ENCODE measurements around the gene TUBAL3. TPM values are rescaled to one million over a fixed set of nuclear protein-coding genes. Genes with fewer than 3 reads are reported as not detected.

TUBAL3 gene
- total RNA-seq, 1 experiment from 2014 or later = 0.19 TPM

DNA sequence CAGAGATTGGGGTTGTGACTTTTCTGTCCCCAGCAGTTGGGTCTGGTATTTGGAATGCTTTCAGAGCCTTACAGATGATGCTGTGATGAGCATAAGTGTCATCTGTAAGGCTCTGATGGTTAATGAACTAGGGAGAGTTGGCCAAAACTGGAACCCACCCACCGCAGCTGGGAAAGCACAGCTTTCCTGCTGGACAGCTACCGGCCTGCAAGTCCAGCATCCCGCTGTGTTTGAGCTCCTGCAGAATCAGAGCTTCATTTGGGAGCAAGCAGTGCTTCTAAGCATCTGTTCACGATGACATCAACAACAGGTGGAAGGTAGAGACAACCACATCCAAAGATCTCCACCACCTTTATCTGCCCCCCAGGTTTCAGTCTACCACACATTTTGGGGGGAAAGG, 28.2 kb downstream of the TUBAL3 start:
- POLR2A ChIA-PET (ENCODE audit: low non-redundant PET) = no interaction called here
- intact Hi-C loops (cut with micrococcal nuclease; ENCODE audit: unreplicated experiment) = no loop called here
- no peak for DNase-seq (ENCODE audit: low spot score)

DNA sequence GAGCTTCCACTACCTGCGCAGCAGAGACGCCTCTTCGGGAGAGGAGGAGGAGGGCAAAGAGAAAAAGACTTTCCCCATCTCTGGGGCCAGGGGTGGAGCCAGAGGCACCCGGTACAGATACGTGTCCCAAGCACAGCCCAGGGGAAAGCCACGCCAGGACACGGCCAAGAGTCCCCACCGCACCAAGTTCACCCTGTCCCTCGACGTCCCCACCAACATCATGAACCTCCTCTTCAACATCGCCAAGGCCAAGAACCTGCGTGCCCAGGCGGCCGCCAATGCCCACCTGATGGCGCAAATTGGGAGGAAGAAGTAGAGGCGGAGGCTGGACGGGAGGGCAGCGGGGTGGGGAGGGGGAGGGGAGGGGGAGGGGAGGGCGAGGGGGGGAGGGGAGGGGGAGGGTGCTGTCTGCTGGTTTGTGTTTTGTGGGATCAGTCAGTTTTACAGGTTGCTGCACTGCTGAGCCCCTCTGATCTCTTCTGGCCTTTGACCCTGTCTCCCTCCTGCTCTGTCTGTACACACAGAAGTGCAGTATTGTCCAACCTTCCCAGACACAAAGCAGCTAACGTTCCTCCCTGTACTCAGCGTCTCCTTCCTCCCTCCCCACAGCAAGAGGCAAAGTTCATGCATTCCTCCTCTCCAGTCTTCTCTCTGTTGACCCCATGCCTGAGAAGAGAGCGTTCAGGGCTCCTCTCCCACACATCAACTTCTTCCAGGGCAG, 30.6 kb downstream of the TUBAL3 start:
- intact Hi-C loops (cut with micrococcal nuclease; ENCODE audit: unreplicated experiment) = no loop called here
- Histone ChIP-seq H3K4me1 (ENCODE audit: insufficient read depth, low read length, poor library complexity, severe bottlenecking) (no peaks in the 10 kb centered on the region), H3K27me3 (replicated peaks; ENCODE audit: insufficient read depth, low read depth, low read length, poor library complexity) (no peaks in the 10 kb centered on the region), H3K4me3 (ENCODE audit: low read depth, low read length, poor library complexity, severe bottlenecking) (no peak overlapping the region), H3K36me3 (ENCODE audit: insufficient read depth, low read length, poor library complexity, severe bottlenecking) (no peaks in the 10 kb centered on the region), H3K27ac (ENCODE audit: low read depth, low read length, poor library complexity, severe bottlenecking) (no peak overlapping the region), H3K9me3 (ENCODE audit: low read depth, low read length, poor library complexity, severe bottlenecking) (no peaks in the 10 kb centered on the region)
- no peak for TF ChIP-seq EZH2 (IDR thresholded peaks at IDR 0.05; ENCODE audit: borderline replicate concordance, low read depth, low read length, poor library complexity, severe bottlenecking)
- TF ChIP-seq, protein P1, sequence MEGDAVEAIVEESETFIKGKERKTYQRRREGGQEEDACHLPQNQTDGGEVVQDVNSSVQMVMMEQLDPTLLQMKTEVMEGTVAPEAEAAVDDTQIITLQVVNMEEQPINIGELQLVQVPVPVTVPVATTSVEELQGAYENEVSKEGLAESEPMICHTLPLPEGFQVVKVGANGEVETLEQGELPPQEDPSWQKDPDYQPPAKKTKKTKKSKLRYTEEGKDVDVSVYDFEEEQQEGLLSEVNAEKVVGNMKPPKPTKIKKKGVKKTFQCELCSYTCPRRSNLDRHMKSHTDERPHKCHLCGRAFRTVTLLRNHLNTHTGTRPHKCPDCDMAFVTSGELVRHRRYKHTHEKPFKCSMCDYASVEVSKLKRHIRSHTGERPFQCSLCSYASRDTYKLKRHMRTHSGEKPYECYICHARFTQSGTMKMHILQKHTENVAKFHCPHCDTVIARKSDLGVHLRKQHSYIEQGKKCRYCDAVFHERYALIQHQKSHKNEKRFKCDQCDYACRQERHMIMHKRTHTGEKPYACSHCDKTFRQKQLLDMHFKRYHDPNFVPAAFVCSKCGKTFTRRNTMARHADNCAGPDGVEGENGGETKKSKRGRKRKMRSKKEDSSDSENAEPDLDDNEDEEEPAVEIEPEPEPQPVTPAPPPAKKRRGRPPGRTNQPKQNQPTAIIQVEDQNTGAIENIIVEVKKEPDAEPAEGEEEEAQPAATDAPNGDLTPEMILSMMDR (conservative IDR thresholded peaks at IDR 0.05; ENCODE audit: low read depth, low read length) = no peak
- ChIA-PET POLR2A (ENCODE audit: low non-redundant PET) (no interaction called here), CTCF (no interaction called here)
- no TSS peak for BruUV-seq (replicated peaks)
- no peak for DNase-seq (ENCODE audit: low spot score)

More for the DNA sequence above, 28.2 kb downstream of the TUBAL3 start:
- Histone ChIP-seq H3K9me3 (ENCODE audit: low read depth, low read length, poor library complexity, severe bottlenecking) (no peaks in the 10 kb centered on the region), H3K36me3 (ENCODE audit: insufficient read depth, low read length, poor library complexity, severe bottlenecking) (no peaks in the 10 kb centered on the region), H3K27ac (ENCODE audit: low read depth, low read length, poor library complexity, severe bottlenecking) (no peak overlapping the region), H3K4me3 (ENCODE audit: low read depth, low read length, poor library complexity, severe bottlenecking) (no peak overlapping the region), H3K27me3 (replicated peaks; ENCODE audit: insufficient read depth, low read depth, low read length, poor library complexity) (no peaks in the 10 kb centered on the region), H3K4me1 (ENCODE audit: insufficient read depth, low read length, poor library complexity, severe bottlenecking) (no peaks in the 10 kb centered on the region)
- no TSS peak for BruUV-seq (replicated peaks)
- no peak for TF ChIP-seq EZH2 (IDR thresholded peaks at IDR 0.05; ENCODE audit: borderline replicate concordance, low read depth, low read length, poor library complexity, severe bottlenecking)
- TF ChIP-seq, protein P1 (conservative IDR thresholded peaks at IDR 0.05; ENCODE audit: low read depth, low read length) = no peak
- CTCF ChIA-PET = interaction anchor here (0.6 kb wide), 1 partner anchor 15 kb away, joined by 6 read pairs; no protein-coding TSS in a partner anchor

DNA sequence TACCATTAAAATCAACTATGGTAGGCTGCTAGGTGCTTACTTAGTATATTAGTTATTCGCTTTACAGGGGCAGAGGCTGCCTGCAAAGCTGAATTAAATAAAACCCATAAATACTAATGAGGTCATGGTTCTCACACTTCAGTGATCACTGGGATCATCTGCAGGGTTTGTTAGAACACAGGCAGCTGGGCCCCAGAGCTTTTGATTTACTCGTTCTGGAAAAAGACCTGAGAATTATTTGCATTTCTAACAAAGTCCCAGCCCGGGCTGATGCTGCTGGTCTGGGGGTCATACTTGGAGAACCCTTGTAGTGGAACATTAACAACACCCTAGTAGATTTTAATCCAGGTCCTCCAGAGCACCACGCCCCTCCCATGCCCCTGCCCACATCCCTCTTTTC, 31.3 kb downstream of the TUBAL3 start:
- H3K27ac ChIP-seq (ENCODE audit: low read depth, low read length, poor library complexity, severe bottlenecking) = no peak overlapping the region
- H3K9me3 ChIP-seq (ENCODE audit: low read depth, low read length, poor library complexity, severe bottlenecking) = no peaks in the 10 kb centered on the region
- H3K4me3 ChIP-seq (ENCODE audit: low read depth, low read length, poor library complexity, severe bottlenecking) = no peak overlapping the region
- H3K4me1 ChIP-seq (ENCODE audit: insufficient read depth, low read length, poor library complexity, severe bottlenecking) = no peaks in the 10 kb centered on the region
- no peaks in the 10 kb centered on the region for H3K27me3 ChIP-seq (replicated peaks; ENCODE audit: insufficient read depth, low read depth, low read length, poor library complexity)
- no peak for DNase-seq (ENCODE audit: low spot score)
- no TSS peak for BruUV-seq (replicated peaks)
- POLR2A ChIA-PET (ENCODE audit: low non-redundant PET) = no interaction called here
- TF ChIP-seq, protein P1 (conservative IDR thresholded peaks at IDR 0.05; ENCODE audit: low read depth, low read length) = no peak
- no peak for TF ChIP-seq EZH2 (IDR thresholded peaks at IDR 0.05; ENCODE audit: borderline replicate concordance, low read depth, low read length, poor library complexity, severe bottlenecking)
- intact Hi-C loops (cut with micrococcal nuclease; ENCODE audit: unreplicated experiment) = no loop called here
- CTCF ChIA-PET = no interaction called here
- H3K36me3 ChIP-seq (ENCODE audit: insufficient read depth, low read length, poor library complexity, severe bottlenecking) = no peaks in the 10 kb centered on the region

Data from A673 (cell line).